H1 (cell line): ENCODE measurements around the gene FPR2. TPM values are rescaled to one million over a fixed set of nuclear protein-coding genes. Genes with fewer than 3 reads are reported as not detected.

Experiments
- CTCF ChIA-PET: fragments of 300-600 bp; sonication (Branson Sonifier 250); formaldehyde crosslinking; loops from one replicate; lab custom pipeline; 2021; ENCODE audit not compliant: partially characterized antibody; lab: Charles Lee
- POLR2A ChIA-PET: fragments of 300-600 bp; sonication (Branson Sonifier 250); formaldehyde crosslinking; loops from one replicate; lab custom pipeline; 2021; ENCODE audit warnings: inconsistent platforms; ENCODE audit not compliant: partially characterized antibody; lab: Charles Lee
- DNase-seq, 2 experiments: peaks; one replicate each; pipeline versions ENCODE4 v3.0.0 to v3.0.0-alpha.2; 2010 to 2022; ENCODE audit warnings: low spot score in 2 of 2, low read depth in 1 of 2, mixed read lengths in 1 of 2
- FAIRE-seq: peaks from 2 replicates; lab custom pipeline; 2011; peaks lifted over from hg19 to GRCh38; lab: Jason Lieb, UNC
- H2AFZ ChIP-seq: 2 replicates; pipeline ENCODE4 v1.8.1; 2012; ENCODE audit warnings: low read length, inconsistent platforms
- H2AK5ac ChIP-seq: 2 replicates; pipeline ENCODE4 v1.6.1; 2013; ENCODE audit warnings: low read depth, low read length
- H2BK120ac ChIP-seq: replicated peaks from 2 replicates; pipeline ENCODE3; 2013; ENCODE audit warnings: low read depth, low read length, inconsistent platforms
- H2BK12ac ChIP-seq: 2 replicates; pipeline ENCODE4 v1.6.1; 2013; ENCODE audit warnings: low read depth, low read length
- H2BK15ac ChIP-seq: 2 replicates; pipeline ENCODE4 v1.6.1; 2013; ENCODE audit warnings: low read length
- H2BK20ac ChIP-seq: 2 replicates; pipeline ENCODE4 v1.6.1; 2013; ENCODE audit warnings: low read length
- H2BK5ac ChIP-seq: 2 replicates; pipeline ENCODE4 v1.6.1; 2013; ENCODE audit warnings: low read depth, low read length
- H3K14ac ChIP-seq: 2 replicates; pipeline ENCODE4 v1.6.1; 2013; ENCODE audit warnings: inconsistent platforms; ENCODE audit not compliant: insufficient read length
- H3K18ac ChIP-seq: 2 replicates; pipeline ENCODE4 v1.6.1; 2013; ENCODE audit warnings: low read length; ENCODE audit errors: extremely low read depth
- H3K23ac ChIP-seq: 2 replicates; pipeline ENCODE4 v1.6.1; 2013; ENCODE audit warnings: inconsistent platforms; ENCODE audit not compliant: insufficient read length
- H3K23me2 ChIP-seq: 2 replicates; pipeline ENCODE4 v1.6.1; 2013; ENCODE audit warnings: low read depth, low read length
- H3K27ac ChIP-seq: 2 replicates; pipeline ENCODE4 v1.6.1; 2011; ENCODE audit warnings: low read depth, low read length, inconsistent platforms
- H3K27me3 ChIP-seq, 4 experiments: replicated peaks in 1 of 4; 1 replicate in 1 of 4; 2 replicates in 3 of 4; pipeline versions ENCODE4 v1.6.1 to v1.8.1; 2011 to 2013; ENCODE audit warnings: low read length in 3 of 4, mild to moderate bottlenecking in 3 of 4, inconsistent platforms in 2 of 4, mixed read lengths in 2 of 4, moderate library complexity in 1 of 4; ENCODE audit not compliant: control insufficient read depth in 3 of 4, insufficient read depth in 3 of 4; ENCODE audit errors: extremely low read depth in 1 of 4
- H3K36me3 ChIP-seq, 4 experiments: 2 replicates each; pipeline versions ENCODE4 v1.6.1 to v1.8.1; 2011 to 2013; ENCODE audit warnings: mild to moderate bottlenecking in 4 of 4, low read length in 3 of 4, moderate library complexity in 2 of 4, control low read depth in 1 of 4, inconsistent platforms in 1 of 4; ENCODE audit not compliant: insufficient read depth in 4 of 4, control insufficient read depth in 2 of 4
- H3K4ac ChIP-seq: replicated peaks from 2 replicates; pipeline ENCODE3; 2013; ENCODE audit warnings: low read length, low read depth, mixed read lengths, inconsistent platforms; ENCODE audit not compliant: insufficient read length
- H3K4me1 ChIP-seq, 4 experiments: replicated peaks in 1 of 4; 1 replicate in 1 of 4; 2 replicates in 3 of 4; pipeline versions ENCODE4 v1.6.1 to v1.8.1; 2011 to 2013; ENCODE audit warnings: low read length in 3 of 4, inconsistent platforms in 2 of 4, mixed read lengths in 1 of 4; ENCODE audit not compliant: insufficient read depth in 4 of 4, control insufficient read depth in 3 of 4
- H3K4me2 ChIP-seq, 2 experiments: 2 replicates each; pipeline versions ENCODE4 v1.6.1 to v1.8.1; 2011 to 2013; ENCODE audit warnings: low read depth in 2 of 2, low read length in 2 of 2, control low read depth in 1 of 2, inconsistent platforms in 1 of 2, mild to moderate bottlenecking in 1 of 2; ENCODE audit not compliant: insufficient read depth in 1 of 2
- H3K4me3 ChIP-seq, 4 experiments: fragments of 200-600, 300-600 bp in 1 of 4; sonication (generic), shearing (Covaris generic), sonication (Bioruptor Twin) in 1 of 4; 2 replicates each; pipeline versions ENCODE4 v1.5.1 to v1.8.1; 2011 to 2016; ENCODE audit warnings: low read length in 4 of 4, low read depth in 3 of 4, control low read depth in 2 of 4, inconsistent platforms in 2 of 4, mild to moderate bottlenecking in 2 of 4, mixed read lengths in 1 of 4, moderate library complexity in 1 of 4; ENCODE audit not compliant: insufficient read depth in 2 of 4; ENCODE audit errors: extremely low read depth in 1 of 4
- H3K56ac ChIP-seq: replicated peaks from 2 replicates; pipeline ENCODE3; 2013; ENCODE audit warnings: low read depth, mild to moderate bottlenecking, mixed read lengths, low read length, inconsistent platforms; ENCODE audit not compliant: insufficient read length
- H3K79me1 ChIP-seq: 2 replicates; pipeline ENCODE4 v1.6.1; 2013; ENCODE audit warnings: low read depth, low read length, control low read depth
- H3K79me2 ChIP-seq, 2 experiments: 2 replicates each; pipeline versions ENCODE4 v1.6.1 to v1.8.1; 2012 to 2013; ENCODE audit warnings: low read length in 2 of 2, mild to moderate bottlenecking in 2 of 2, inconsistent platforms in 1 of 2; ENCODE audit not compliant: insufficient read depth in 2 of 2, control insufficient read depth in 1 of 2
- H3K9ac ChIP-seq, 4 experiments: replicated peaks in 1 of 4; 1 replicate in 1 of 4; 2 replicates in 3 of 4; pipeline versions ENCODE4 v1.6.1 to v1.8.1; 2011 to 2013; ENCODE audit warnings: low read depth in 3 of 4, low read length in 3 of 4, control low read depth in 2 of 4, mild to moderate bottlenecking in 2 of 4, moderate library complexity in 2 of 4, inconsistent platforms in 1 of 4; ENCODE audit errors: extremely low read depth in 1 of 4
- H3K9me3 ChIP-seq, 2 experiments: 2 replicates each; pipeline versions ENCODE4 v1.6.1 to v1.8.1; 2012 to 2013; ENCODE audit warnings: mild to moderate bottlenecking in 2 of 2, moderate library complexity in 2 of 2, control low read depth in 1 of 2, inconsistent platforms in 1 of 2, low read depth in 1 of 2, low read length in 1 of 2, mixed read lengths in 1 of 2; ENCODE audit not compliant: insufficient read depth in 2 of 2
- H4K20me1 ChIP-seq, 2 experiments: replicated peaks in 1 of 2; 2 replicates each; pipeline versions ENCODE3 to v1.8.1; 2011 to 2013; ENCODE audit warnings: inconsistent platforms in 2 of 2, low read length in 2 of 2, mild to moderate bottlenecking in 1 of 2; ENCODE audit not compliant: insufficient read depth in 2 of 2, control insufficient read depth in 1 of 2
- H4K5ac ChIP-seq: 2 replicates; pipeline ENCODE4 v1.6.1; 2013; ENCODE audit warnings: low read length, low read depth, mixed read lengths, inconsistent platforms; ENCODE audit not compliant: insufficient read length
- H4K8ac ChIP-seq: 2 replicates; pipeline ENCODE4 v1.8.0; 2013; ENCODE audit warnings: mild to moderate bottlenecking, moderate library complexity, low read length, inconsistent platforms; ENCODE audit not compliant: insufficient read depth; ENCODE audit errors: extremely low read depth
- H4K91ac ChIP-seq: replicated peaks from 2 replicates; pipeline ENCODE3; 2013; ENCODE audit warnings: low read length, mixed read lengths, inconsistent platforms; ENCODE audit not compliant: insufficient read length
- SP2 ChIP-seq: IDR thresholded peaks from 2 replicates; pipeline ENCODE4 v1.6.1; 2012; ENCODE audit warnings: mild to moderate bottlenecking, low read length, inconsistent platforms
- WGBS, 2 experiments: shearing (Covaris generic) in 1 of 2; methylation state at CpG; one replicate each; pipeline versions ENCODE4 v1.1.6 to v1.1.7; 2013 to 2015; ENCODE audit warnings: low lambda C conversion rate in 2 of 2, mixed read lengths in 2 of 2, inconsistent platforms in 1 of 2, low coverage in 1 of 2, missing lambda C conversion rate in 1 of 2; ENCODE audit not compliant: insufficient replicate concordance in 2 of 2, insufficient coverage in 1 of 2, insufficient read length in 1 of 2; ENCODE audit errors: extremely low coverage in 1 of 2, missing lambda C conversion rate in 1 of 2; 5-methylcytosine and 5-hydroxymethylcytosine counted together
- polyA plus RNA-seq, 7 experiments: library from polyadenylated mRNA; depleted of rRNA in 3 of 7; stranded (reverse) in 5 of 7; unstranded in 2 of 7; fragments of >200 nt in 5 of 7; fragments of 200-250 nt in 2 of 7; gene quantifications; 1 replicate in 5 of 7; 2 replicates in 1 of 7; 4 replicates in 1 of 7; pipeline versions ENCODE4 v1.2.1 to v1.2.3, GENCODE V29; 2011 to 2013; ENCODE audit warnings: missing spikeins in 2 of 7, mixed read lengths in 2 of 7
- total RNA-seq: library from RNA; stranded (reverse); fragmentation: NEBNext Ultra II Directional; extraction: Animal tissue kit (Norgen Biotek cat#: 25700); gene quantifications from 2 replicates; pipeline ENCODE4 v1.2.1, GENCODE V29; 2021

The FPR2 gene
- total and polyA plus RNA-seq, 2 of the 8 experiments (the other 6 are each of a cell fraction or from before 2014, with no cell fraction given), result 0.17 TPM; not detected in 1

- Histone ChIP-seq H3K4me1 (no peaks in the 10 kb centered on the region), H2AK5ac (no peak overlapping the region), H2BK120ac (no peak overlapping the region), H2AFZ (no peak overlapping the region), H3K4ac (no peak overlapping the region), H2BK20ac (no peak overlapping the region), H3K79me2 (no peaks in the 10 kb centered on the region), H3K9me3 (peaks cover 3 to 8% of the 10 kb centered on the region in 2 experiments; a peak in 3 of 4 replicates), H3K14ac (no peak overlapping the region), H3K23me2 (no peaks in the 10 kb centered on the region; the same call in 1 of the 2 replicates), H2BK5ac (no peak overlapping the region), H4K8ac (no peak overlapping the region), H3K56ac (no peak overlapping the region), H3K18ac (no peak overlapping the region), H4K5ac (no peak overlapping the region), H3K4me2 (no peak overlapping the region), H3K27me3 (no peaks in the 10 kb centered on the region; a peak in 1 of 7 replicates), H4K91ac (no peak overlapping the region), H4K20me1 (no peaks in the 10 kb centered on the region), H2BK15ac (no peak overlapping the region), H3K27ac (no peak overlapping the region), H3K79me1 (no peaks in the 10 kb centered on the region), H3K4me3 (no peak overlapping the region), H3K23ac (no peak overlapping the region), H2BK12ac (no peak overlapping the region), H3K9ac (no peak overlapping the region), H3K36me3 (no peaks in the 10 kb centered on the region)
- CTCF ChIA-PET, result interaction anchor here (0.6 to 1.6 kb wide), 4 partner anchors 123 to 362 kb away, joined by 3 to 4 read pairs (median 3); no protein-coding TSS in a partner anchor
- FAIRE-seq (no peak), DNase-seq (no peak)
- WGBS, 2 experiments, result 68% methylated on average over 6 of the region's 6 CpGs; no CpG with 5 or more reads in 1 of the 2 experiments
- POLR2A ChIA-PET, result no interaction called here
- TF ChIP-seq SP2, result no peak
These were observed 23.3 kb downstream of the FPR2 start for GRCh38 chr19:51784109-51784785.
